Gastrocnemius medialis (tissue), 4 donors: ENCODE measurements around the gene GABRG3.

Source experiments
- CTCF ChIP-seq, 5 experiments: fragments of 450-650 bp in 3 of 5; fragments of 200-600 bp in 2 of 5; sonication (generic) in 2 of 5; IDR thresholded peaks in 4 of 5; conservative IDR thresholded peaks in 1 of 5; 1 replicate in 4 of 5; 2 replicates in 1 of 5; pipeline ENCODE4 v1.5.1; 2016 to 2019; ENCODE audit warnings: antibody characterized with exemption in 5 of 5, mild to moderate bottlenecking in 3 of 5, moderate library complexity in 3 of 5
- POLR2A ChIP-seq, 2 donors: fragments of 450-650 bp; IDR thresholded peaks; one replicate each; pipeline ENCODE4 v1.6.1; 2017; ENCODE audit warnings: antibody characterized with exemption in 2 of 2, mild to moderate bottlenecking in 2 of 2, moderate library complexity in 2 of 2

- TF ChIP-seq CTCF (IDR thresholded peaks at IDR 0.05 in 4 of 5, conservative IDR thresholded peaks at IDR 0.05 in 1 of 5) (no peak), POLR2A (IDR thresholded peaks at IDR 0.05) (no peak)
Measured at GRCh38 chr15:27087651-27088583, 116.9 kb downstream of the GABRG3 start.
